HepG2 (cell line): ENCODE data around the gene MDP1. TPM values are rescaled to one million over a fixed set of nuclear protein-coding genes. Genes with fewer than 3 reads are reported as not detected.

Source experiments
- NAIF1 ChIP-seq: sonication (generic); formaldehyde crosslinking; IDR thresholded peaks from 2 replicates; pipeline ENCODE4 v1.5.0; 2020; ENCODE audit warnings: mild to moderate bottlenecking, missing genetic modification reagents, borderline replicate concordance
- SALL1 ChIP-seq: sonication (generic); formaldehyde crosslinking; IDR thresholded peaks from 2 replicates; pipeline ENCODE4 v1.8.0; 2022; ENCODE audit warnings: mild to moderate bottlenecking, missing genetic modification reagents
- SOX13 ChIP-seq, 3 experiments: fragments of 450-650 bp in 1 of 3; sonication (generic) in 1 of 3; formaldehyde crosslinking in 1 of 3; IDR thresholded peaks in 2 of 3; conservative IDR thresholded peaks in 1 of 3; 2 replicates each; pipeline versions ENCODE4 v1.5.0 to v1.6.1; 2016 to 2020; ENCODE audit warnings: antibody characterized with exemption in 1 of 3, mild to moderate bottlenecking in 1 of 3, missing compliant biosample characterization in 1 of 3, missing genetic modification reagents in 1 of 3, moderate library complexity in 1 of 3
- ZBTB7B ChIP-seq: sonication (generic); formaldehyde crosslinking; IDR thresholded peaks from 2 replicates; pipeline ENCODE4 v1.4.0; 2020; ENCODE audit warnings: missing genetic modification reagents
- ZBTB8A ChIP-seq: sonication (generic); formaldehyde crosslinking; IDR thresholded peaks from 2 replicates; pipeline ENCODE4 v1.4.0; 2020; ENCODE audit warnings: mild to moderate bottlenecking, low read depth, missing genetic modification reagents, borderline replicate concordance
- ZEB1 ChIP-seq: IDR thresholded peaks from 2 replicates; pipeline ENCODE4 v1.6.1; 2012; ENCODE audit warnings: mild to moderate bottlenecking, low read depth, inconsistent platforms; ENCODE audit not compliant: insufficient replicate concordance
- ZNF720 ChIP-seq: sonication (generic); formaldehyde crosslinking; IDR thresholded peaks from 2 replicates; pipeline ENCODE4 v1.4.0; 2020; ENCODE audit warnings: missing genetic modification reagents
- ZNF780A ChIP-seq: sonication (generic); formaldehyde crosslinking; IDR thresholded peaks from 2 replicates; pipeline ENCODE4 v1.8.0; 2022; ENCODE audit warnings: mild to moderate bottlenecking, missing genetic modification reagents, moderate library complexity
- polyA plus RNA-seq, 8 experiments: library from polyadenylated mRNA; depleted of rRNA in 3 of 8; stranded (reverse) in 7 of 8; unstranded in 1 of 8; fragments of >200 nt; fragmentation: Illumina TruSeq in 4 of 8; extraction: Trizol in 4 of 8; gene quantifications; 2 replicates each; pipeline versions ENCODE4 v1.2.1 to v1.2.3, GENCODE V29; 2011 to 2016; ENCODE audit warnings: low read depth in 4 of 8, missing spikeins in 1 of 8, mixed read lengths in 1 of 8; ENCODE audit not compliant: insufficient read depth in 1 of 8
- total RNA-seq, 5 experiments: library from RNA; depleted of rRNA; stranded (reverse); fragments of >200 nt; fragmentation: Illumina TruSeq; extraction: Trizol; gene quantifications; 2 replicates each; pipeline ENCODE4 v1.2.3, GENCODE V29; 2016; ENCODE audit warnings: low read depth in 1 of 5
- TF ChIP-seq, protein P1 (sequence below): sonication (generic); formaldehyde crosslinking; IDR thresholded peaks from 2 replicates; pipeline ENCODE4 v1.8.0; 2022; ENCODE audit warnings: mild to moderate bottlenecking, missing genetic modification reagents
- TF ChIP-seq, protein P2 (sequence below): sonication (generic); formaldehyde crosslinking; IDR thresholded peaks from 2 replicates; pipeline ENCODE4 v1.5.1; 2020; ENCODE audit warnings: mild to moderate bottlenecking, missing genetic modification reagents, moderate library complexity
- TF ChIP-seq, protein P3 (sequence below): IDR thresholded peaks from 2 replicates; pipeline ENCODE4 v1.4.0; 2020; ENCODE audit warnings: mild to moderate bottlenecking, missing genetic modification reagents
- TF ChIP-seq, protein P4 (sequence below): sonication (generic); formaldehyde crosslinking; IDR thresholded peaks from 2 replicates; pipeline ENCODE4 v1.4.0; 2020; ENCODE audit warnings: mild to moderate bottlenecking, missing genetic modification reagents

MDP1 gene
- total and polyA plus RNA-seq, 2 of the 13 experiments (the other 11 are each of a cell fraction or from before 2014, with no cell fraction given) = 44.1 to 48.7 TPM

DNA sequence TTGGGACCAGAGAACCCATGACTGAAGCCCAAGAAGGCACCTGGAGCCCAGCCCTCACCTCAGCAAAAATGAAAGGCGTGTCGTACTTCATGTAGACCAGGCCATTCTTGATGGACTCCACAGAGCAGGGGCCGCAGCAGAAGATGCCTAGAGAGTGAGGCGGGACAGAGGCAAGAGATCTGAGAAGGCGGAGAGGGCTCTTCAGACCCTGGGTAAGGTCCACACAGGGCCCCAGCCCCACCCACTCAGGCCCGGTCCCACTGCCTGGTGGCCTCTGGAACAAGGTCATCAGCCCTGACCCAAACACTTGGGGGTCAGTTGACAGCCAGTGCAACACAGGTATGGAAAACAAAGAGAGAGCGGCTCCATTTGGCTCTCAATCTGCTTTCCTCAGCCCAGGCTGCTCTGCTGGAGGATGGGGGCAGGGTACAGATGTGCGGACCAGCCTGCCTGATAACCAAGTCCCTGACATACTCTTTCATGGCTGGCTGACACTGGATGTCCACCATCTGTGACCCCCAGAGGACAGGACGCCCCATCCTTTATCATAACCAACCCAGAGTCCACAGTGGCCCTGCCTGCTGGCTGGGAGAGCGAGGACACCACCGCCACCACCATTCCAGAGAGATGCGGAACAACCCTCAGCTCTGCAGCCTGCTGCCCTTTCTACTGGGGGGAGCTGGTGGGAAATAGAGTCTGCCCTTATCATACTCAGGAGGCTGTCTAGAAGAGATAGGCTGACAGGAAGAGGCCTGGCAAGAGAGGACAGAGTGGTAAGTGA, 40.3 kb upstream of the MDP1 start (continued):
- TF ChIP-seq, protein P1, sequence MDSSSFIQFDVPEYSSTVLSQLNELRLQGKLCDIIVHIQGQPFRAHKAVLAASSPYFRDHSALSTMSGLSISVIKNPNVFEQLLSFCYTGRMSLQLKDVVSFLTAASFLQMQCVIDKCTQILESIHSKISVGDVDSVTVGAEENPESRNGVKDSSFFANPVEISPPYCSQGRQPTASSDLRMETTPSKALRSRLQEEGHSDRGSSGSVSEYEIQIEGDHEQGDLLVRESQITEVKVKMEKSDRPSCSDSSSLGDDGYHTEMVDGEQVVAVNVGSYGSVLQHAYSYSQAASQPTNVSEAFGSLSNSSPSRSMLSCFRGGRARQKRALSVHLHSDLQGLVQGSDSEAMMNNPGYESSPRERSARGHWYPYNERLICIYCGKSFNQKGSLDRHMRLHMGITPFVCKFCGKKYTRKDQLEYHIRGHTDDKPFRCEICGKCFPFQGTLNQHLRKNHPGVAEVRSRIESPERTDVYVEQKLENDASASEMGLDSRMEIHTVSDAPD (CRISPR knock-in tag) = peak; percentile 69; the same call in 1 of the 2 replicates
- TF ChIP-seq ZBTB8A (CRISPR knock-in tag) = no peak
- TF ChIP-seq, protein P2, sequence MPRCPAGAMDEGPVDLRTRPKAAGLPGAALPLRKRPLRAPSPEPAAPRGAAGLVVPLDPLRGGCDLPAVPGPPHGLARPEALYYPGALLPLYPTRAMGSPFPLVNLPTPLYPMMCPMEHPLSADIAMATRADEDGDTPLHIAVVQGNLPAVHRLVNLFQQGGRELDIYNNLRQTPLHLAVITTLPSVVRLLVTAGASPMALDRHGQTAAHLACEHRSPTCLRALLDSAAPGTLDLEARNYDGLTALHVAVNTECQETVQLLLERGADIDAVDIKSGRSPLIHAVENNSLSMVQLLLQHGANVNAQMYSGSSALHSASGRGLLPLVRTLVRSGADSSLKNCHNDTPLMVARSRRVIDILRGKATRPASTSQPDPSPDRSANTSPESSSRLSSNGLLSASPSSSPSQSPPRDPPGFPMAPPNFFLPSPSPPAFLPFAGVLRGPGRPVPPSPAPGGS (CRISPR knock-in tag) = no peak
- TF ChIP-seq SALL1 (CRISPR knock-in tag) = peak; percentile 76
- TF ChIP-seq, protein P3, sequence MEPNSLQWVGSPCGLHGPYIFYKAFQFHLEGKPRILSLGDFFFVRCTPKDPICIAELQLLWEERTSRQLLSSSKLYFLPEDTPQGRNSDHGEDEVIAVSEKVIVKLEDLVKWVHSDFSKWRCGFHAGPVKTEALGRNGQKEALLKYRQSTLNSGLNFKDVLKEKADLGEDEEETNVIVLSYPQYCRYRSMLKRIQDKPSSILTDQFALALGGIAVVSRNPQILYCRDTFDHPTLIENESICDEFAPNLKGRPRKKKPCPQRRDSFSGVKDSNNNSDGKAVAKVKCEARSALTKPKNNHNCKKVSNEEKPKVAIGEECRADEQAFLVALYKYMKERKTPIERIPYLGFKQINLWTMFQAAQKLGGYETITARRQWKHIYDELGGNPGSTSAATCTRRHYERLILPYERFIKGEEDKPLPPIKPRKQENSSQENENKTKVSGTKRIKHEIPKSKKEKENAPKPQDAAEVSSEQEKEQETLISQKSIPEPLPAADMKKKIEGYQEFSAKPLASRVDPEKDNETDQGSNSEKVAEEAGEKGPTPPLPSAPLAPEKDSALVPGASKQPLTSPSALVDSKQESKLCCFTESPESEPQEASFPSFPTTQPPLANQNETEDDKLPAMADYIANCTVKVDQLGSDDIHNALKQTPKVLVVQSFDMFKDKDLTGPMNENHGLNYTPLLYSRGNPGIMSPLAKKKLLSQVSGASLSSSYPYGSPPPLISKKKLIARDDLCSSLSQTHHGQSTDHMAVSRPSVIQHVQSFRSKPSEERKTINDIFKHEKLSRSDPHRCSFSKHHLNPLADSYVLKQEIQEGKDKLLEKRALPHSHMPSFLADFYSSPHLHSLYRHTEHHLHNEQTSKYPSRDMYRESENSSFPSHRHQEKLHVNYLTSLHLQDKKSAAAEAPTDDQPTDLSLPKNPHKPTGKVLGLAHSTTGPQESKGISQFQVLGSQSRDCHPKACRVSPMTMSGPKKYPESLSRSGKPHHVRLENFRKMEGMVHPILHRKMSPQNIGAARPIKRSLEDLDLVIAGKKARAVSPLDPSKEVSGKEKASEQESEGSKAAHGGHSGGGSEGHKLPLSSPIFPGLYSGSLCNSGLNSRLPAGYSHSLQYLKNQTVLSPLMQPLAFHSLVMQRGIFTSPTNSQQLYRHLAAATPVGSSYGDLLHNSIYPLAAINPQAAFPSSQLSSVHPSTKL (CRISPR knock-in tag) = peak; percentile 39; the same call in 1 of the 2 replicates
- TF ChIP-seq ZNF720 (CRISPR knock-in tag) = no peak
- peak; percentile 77 for TF ChIP-seq ZBTB7B (CRISPR knock-in tag)
- no peak for TF ChIP-seq NAIF1
- no peak for TF ChIP-seq ZNF780A (CRISPR knock-in tag)
- TF ChIP-seq, protein P4, sequence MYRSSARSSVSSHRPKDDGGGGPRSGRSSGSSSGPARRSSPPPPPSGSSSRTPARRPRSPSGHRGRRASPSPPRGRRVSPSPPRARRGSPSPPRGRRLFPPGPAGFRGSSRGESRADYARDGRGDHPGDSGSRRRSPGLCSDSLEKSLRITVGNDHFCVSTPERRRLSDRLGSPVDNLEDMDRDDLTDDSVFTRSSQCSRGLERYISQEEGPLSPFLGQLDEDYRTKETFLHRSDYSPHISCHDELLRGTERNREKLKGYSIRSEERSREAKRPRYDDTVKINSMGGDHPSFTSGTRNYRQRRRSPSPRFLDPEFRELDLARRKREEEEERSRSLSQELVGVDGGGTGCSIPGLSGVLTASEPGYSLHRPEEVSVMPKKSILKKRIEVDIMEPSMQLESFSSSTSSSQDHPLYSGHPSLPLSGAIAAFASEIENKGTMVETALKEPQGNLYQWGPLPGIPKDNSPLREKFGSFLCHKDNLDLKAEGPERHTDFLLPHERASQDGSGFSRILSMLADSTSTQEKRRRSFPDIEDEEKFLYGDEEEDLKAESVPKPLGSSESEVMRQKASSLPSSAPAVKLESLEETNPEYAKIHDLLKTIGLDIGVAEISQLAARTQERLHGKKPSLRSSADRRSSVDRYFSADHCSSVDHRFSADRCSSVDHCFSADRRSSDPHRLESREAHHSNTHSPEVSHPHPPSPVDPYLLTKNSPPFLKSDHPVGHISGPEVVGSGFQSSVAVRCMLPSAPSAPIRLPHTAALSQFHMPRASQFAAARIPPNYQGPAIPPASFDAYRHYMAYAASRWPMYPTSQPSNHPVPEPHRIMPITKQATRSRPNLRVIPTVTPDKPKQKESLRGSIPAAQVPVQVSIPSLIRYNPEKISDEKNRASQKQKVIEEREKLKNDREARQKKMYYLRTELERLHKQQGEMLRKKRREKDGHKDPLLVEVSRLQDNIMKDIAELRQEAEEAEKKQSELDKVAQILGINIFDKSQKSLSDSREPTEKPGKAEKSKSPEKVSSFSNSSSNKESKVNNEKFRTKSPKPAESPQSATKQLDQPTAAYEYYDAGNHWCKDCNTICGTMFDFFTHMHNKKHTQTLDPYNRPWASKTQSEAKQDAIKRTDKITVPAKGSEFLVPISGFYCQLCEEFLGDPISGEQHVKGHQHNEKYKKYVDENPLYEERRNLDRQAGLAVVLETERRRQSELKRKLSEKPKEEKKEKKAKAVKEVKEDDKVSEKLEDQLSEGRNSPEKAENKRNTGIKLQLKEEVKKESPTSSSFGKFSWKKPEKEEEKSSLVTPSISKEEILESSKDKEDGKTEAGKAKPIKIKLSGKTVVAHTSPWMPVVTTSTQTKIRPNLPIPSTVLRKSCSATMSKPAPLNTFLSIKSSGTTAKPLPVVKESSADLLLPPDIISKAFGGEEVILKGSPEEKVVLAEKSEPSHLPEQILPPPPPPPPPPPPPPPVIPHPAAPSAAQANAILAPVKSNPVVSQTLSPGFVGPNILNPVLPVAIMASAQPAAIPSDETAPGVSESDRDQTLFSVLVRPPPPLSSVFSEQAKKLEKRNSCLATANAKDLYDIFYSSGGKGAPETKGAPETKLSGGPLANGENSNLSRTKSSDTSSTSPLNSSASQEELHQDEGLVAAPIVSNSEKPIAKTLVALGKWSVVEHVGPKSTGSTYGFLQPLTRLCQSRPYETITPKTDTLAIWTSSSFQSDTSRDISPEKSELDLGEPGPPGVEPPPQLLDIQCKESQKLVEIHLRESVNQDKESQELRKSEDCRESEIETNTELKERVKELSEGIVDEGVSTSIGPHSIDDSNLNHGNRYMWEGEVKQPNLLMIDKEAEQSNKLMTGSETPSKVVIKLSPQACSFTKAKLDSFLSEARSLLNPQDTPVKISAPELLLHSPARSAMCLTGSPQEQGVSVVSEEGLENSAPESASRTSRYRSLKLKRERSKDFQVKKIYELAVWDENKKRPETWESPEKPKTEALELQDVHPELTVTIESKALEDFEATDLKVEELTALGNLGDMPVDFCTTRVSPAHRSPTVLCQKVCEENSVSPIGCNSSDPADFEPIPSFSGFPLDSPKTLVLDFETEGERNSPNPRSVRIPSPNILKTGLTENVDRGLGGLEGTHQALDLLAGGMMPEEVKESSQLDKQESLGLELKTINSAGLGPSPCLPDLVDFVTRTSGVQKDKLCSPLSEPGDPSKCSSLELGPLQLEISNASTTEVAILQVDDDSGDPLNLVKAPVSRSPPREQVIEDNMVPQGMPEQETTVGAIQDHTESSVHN (CRISPR knock-in tag) = peak; percentile 91
- no peak; the same call in 1 of the 2 replicates for TF ChIP-seq SOX13 (IDR thresholded peaks at IDR 0.05)
- peak in 1 of 2 experiments; percentile 51; a peak in 2 of 4 replicates for TF ChIP-seq SOX13 (CRISPR knock-in tag; conservative IDR thresholded peaks at IDR 0.05 in 1 of 2, IDR thresholded peaks at IDR 0.05 in 1 of 2)
- no peak for TF ChIP-seq ZEB1
